ENCODE measurements around the gene GKAP1. TPM values are rescaled to one million over a fixed set of nuclear protein-coding genes. Genes with fewer than 3 reads are reported as not detected.
"Not testable (repeated sequence)": the region's sequence is repeated elsewhere in the genome, so short reads cannot be mapped to it uniquely, and the experiment has no call there.

GKAP1 gene
- total and polyA plus RNA-seq, 4 donors: 1.8 to 12.6 (median 6.0) TPM

- DNase-seq: no peak
- Histone ChIP-seq H3K4me1 (ENCODE audit: control insufficient read depth in 5 of 5, insufficient read depth in 5 of 5, low read length in 5 of 5) (no peaks in the 10 kb centered on the region), H3K9me3 (ENCODE audit: control insufficient read depth in 4 of 4, insufficient read depth in 3 of 4, low read length in 3 of 4) (no peaks in the 10 kb centered on the region), H3K9ac (ENCODE audit: insufficient read depth in 1 of 2, low read length in 2 of 2) (no peak overlapping the region), H3K27me3 (ENCODE audit: control insufficient read depth in 3 of 3, insufficient read depth in 3 of 3, low read length in 2 of 3) (no peaks in the 10 kb centered on the region), H3K27ac (ENCODE audit: low read depth in 1 of 2, low read length in 1 of 2) (no peak overlapping the region), H3K36me3 (ENCODE audit: control insufficient read depth in 4 of 4, insufficient read depth in 4 of 4, low read length in 4 of 4) (no peaks in the 10 kb centered on the region), H3K4me3 (no peak overlapping the region)
- no peak for TF ChIP-seq CTCF (IDR thresholded peaks at IDR 0.05; ENCODE audit: control extremely low read depth, extremely low read depth)
- no peak for ATAC-seq (ENCODE audit: insufficient read depth, low FRiP score)
- 95 to 97% methylated on average over 4 of the region's 4 CpGs for WGBS, 2 donors
Observed at GRCh38 chr9:83733739-83734138, 83.8 kb downstream of the GKAP1 start.

- H3K36me3 ChIP-seq (ENCODE audit: control insufficient read depth in 4 of 4, insufficient read depth in 4 of 4, low read length in 4 of 4); H3K27me3 ChIP-seq (ENCODE audit: control insufficient read depth in 3 of 3, insufficient read depth in 3 of 3, low read length in 2 of 3); ATAC-seq (ENCODE audit: insufficient read depth, low FRiP score); DNase-seq; H3K9ac ChIP-seq (ENCODE audit: insufficient read depth in 1 of 2, low read length in 2 of 2); H3K4me3 ChIP-seq; H3K27ac ChIP-seq (ENCODE audit: low read depth in 1 of 2, low read length in 1 of 2); H3K4me1 ChIP-seq (ENCODE audit: control insufficient read depth in 5 of 5, insufficient read depth in 5 of 5, low read length in 5 of 5); H3K9me3 ChIP-seq (ENCODE audit: control insufficient read depth in 4 of 4, insufficient read depth in 3 of 4, low read length in 3 of 4): not testable (repeated sequence)
- WGBS, 2 donors: 88 to 96% methylated on average over 11 to 18 of the region's 22 CpGs
Observed at GRCh38 chr9:83728591-83729368, 88.8 kb downstream of the GKAP1 start.

GRCh38 chr9:83724436-83724835 is 93.1 kb downstream of the GKAP1 start:
- ATAC-seq (ENCODE audit: insufficient read depth, low FRiP score) (no peak), DNase-seq (no peak)
- no peak overlapping the region for H3K9ac ChIP-seq (ENCODE audit: insufficient read depth in 1 of 2, low read length in 2 of 2)
- no peaks in the 10 kb centered on the region for H3K4me1 ChIP-seq (ENCODE audit: control insufficient read depth in 5 of 5, insufficient read depth in 5 of 5, low read length in 5 of 5)
- peaks cover 0 to 2% (median 0%) of the 10 kb centered on the region in 4 donors for H3K9me3 ChIP-seq (ENCODE audit: control insufficient read depth in 4 of 4, insufficient read depth in 3 of 4, low read length in 3 of 4)
- H3K27me3 ChIP-seq (ENCODE audit: control insufficient read depth in 3 of 3, insufficient read depth in 3 of 3, low read length in 2 of 3): no peaks in the 10 kb centered on the region
- H3K36me3 ChIP-seq (ENCODE audit: control insufficient read depth in 4 of 4, insufficient read depth in 4 of 4, low read length in 4 of 4): no peaks in the 10 kb centered on the region
- H3K27ac ChIP-seq (ENCODE audit: low read depth in 1 of 2, low read length in 1 of 2): no peak overlapping the region
- H3K4me3 ChIP-seq: no peak overlapping the region
- no peak for TF ChIP-seq CTCF (IDR thresholded peaks at IDR 0.05; ENCODE audit: control extremely low read depth, extremely low read depth)

GRCh38 chr9:83722726-83723495 is 94.7 kb downstream of the GKAP1 start:
- ATAC-seq (ENCODE audit: insufficient read depth, low FRiP score) (no peak), DNase-seq (no peak)
- Histone ChIP-seq H3K9me3 (ENCODE audit: control insufficient read depth in 4 of 4, insufficient read depth in 3 of 4, low read length in 3 of 4) (peaks cover 0 to 2% (median 0%) of the 10 kb centered on the region in 4 donors), H3K36me3 (ENCODE audit: control insufficient read depth in 4 of 4, insufficient read depth in 4 of 4, low read length in 4 of 4) (no peaks in the 10 kb centered on the region), H3K9ac (ENCODE audit: insufficient read depth in 1 of 2, low read length in 2 of 2) (no peak overlapping the region), H3K27me3 (ENCODE audit: control insufficient read depth in 3 of 3, insufficient read depth in 3 of 3, low read length in 2 of 3) (no peaks in the 10 kb centered on the region), H3K27ac (ENCODE audit: low read depth in 1 of 2, low read length in 1 of 2) (no peak overlapping the region), H3K4me3 (no peak overlapping the region), H3K4me1 (ENCODE audit: control insufficient read depth in 5 of 5, insufficient read depth in 5 of 5, low read length in 5 of 5) (no peaks in the 10 kb centered on the region)
- TF ChIP-seq CTCF (IDR thresholded peaks at IDR 0.05; ENCODE audit: control extremely low read depth, extremely low read depth): no peak
- WGBS, 2 donors: 86 to 89% methylated on average over 2 of the region's 2 CpGs
